ENCODE measurements around the gene SEPTIN5.
"Not testable (repeated sequence)": the region's sequence is repeated elsewhere in the genome, so short reads cannot be mapped to it uniquely, and the experiment has no call there.

The SEPTIN5 gene

GRCh38 chr22:19680911-19681862 is 33.1 kb upstream of the SEPTIN5 start:
- DNase-seq = no peak

- DNase-seq = no peak
Observed at GRCh38 chr22:19681863-19682245, 32.4 kb upstream of the SEPTIN5 start.

DNA sequence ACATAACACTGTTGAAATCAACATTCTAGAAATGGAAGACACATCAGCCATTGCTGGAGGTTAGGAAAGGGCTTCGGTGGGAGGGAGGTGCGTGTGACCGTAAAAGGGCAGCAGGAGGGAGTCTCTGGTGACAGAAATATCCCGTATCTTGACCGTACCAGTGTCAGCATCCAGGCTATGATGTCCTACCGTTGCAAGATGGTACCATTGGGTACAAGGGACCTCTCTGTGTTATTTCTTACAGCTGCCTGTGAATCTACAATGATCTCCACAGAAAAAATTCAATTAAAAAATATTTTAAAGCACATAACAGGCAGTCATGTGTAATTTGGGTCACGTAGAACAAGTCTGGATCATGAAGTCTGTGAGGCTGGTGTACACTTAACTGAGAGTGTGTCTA is 27.4 kb upstream of the SEPTIN5 start:
- no peak for DNase-seq

- no peak for DNase-seq
Observed at GRCh38 chr22:19687561-19688300, 26.6 kb upstream of the SEPTIN5 start.

DNA sequence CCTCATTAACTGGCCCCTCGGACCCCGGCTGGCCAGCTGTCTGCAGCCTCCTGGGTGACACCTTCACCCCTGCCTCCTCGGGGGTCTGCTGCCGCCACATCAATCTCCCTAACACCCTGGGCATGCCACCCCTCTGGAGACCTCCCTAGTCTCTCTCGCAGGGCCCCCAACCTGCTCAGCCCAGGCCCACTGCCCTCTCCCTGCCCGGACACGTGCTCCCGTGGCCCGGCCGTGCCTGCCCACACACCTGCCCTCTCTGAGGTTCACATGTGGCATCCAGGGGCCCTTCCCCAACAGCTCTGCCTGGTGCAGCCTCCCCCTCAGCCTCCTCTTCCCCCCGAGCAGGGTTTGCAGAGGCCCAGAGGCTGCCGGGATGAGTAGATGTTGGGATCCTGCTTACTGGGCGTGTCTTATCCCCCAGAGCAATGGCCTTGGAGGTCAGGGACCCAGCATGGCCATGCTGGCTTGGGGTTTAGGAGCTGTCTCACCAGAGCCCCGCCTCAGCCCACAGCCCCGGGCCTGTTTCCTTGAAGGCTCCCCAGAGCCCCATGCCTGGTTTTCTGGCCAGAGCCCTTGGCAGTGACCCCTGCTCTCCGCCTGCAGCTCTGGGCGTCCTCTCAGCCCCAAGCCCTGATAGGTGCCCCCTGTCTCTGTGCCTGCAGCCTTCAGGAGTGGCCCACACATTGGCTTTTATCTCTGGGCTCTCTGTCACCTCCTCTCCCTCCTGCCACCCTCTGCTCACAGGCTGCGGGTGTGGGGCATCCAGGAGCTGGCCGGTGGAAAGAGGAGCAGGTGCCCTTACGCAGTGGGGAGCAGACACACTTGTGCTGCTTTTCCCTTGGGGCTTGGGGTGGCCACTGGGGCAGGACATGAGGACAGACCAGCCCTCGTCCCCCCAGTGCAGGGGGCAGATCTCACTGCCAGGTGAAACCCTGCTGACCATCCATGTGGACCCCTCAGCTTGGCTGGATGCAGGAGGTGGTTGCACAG is 25.7 kb upstream of the SEPTIN5 start:
- no peak for DNase-seq

GRCh38 chr22:19689408-19689807 is 24.9 kb upstream of the SEPTIN5 start:
- DNase-seq = no peak

DNA sequence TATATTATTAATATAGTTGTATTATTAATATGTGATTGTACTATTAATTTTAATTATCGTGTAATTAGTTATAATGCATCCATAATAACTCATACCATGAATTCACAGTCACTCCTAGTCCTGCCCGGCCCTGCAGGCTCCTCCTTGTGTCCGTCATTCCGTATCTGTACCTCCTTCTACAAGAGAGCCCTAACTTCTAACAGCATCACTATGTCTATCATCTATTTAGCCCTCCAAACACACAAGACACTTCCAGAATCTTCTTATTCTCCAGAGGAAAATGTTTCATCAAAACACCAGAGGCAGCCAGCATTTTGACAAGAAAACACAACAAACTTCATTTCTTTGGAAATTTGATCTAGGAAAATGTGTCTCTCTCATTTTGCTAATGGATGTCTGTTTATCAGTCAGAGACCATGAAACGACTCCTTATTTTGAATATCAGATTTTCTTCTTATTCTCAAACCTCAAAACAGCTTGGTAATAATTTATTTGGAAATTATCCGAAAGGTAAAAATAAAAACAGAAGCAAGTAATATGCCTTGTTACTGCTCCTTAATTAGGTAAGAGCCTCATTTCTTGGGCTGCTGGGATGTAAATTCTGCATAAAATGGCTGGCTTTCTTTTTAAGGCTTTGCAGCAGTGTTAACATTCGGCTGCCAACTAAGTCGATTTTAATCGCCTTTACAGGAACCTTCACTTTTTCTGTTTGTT is 23.1 kb upstream of the SEPTIN5 start:
- no peak for DNase-seq

- DNase-seq = no peak
Observed at GRCh38 chr22:19691721-19692341, 22.5 kb upstream of the SEPTIN5 start.

GRCh38 chr22:19693581-19693980 is 20.7 kb upstream of the SEPTIN5 start:
- DNase-seq = no peak

- no peak for DNase-seq
Observed at GRCh38 chr22:19693981-19694670, 20.2 kb upstream of the SEPTIN5 start.

DNA sequence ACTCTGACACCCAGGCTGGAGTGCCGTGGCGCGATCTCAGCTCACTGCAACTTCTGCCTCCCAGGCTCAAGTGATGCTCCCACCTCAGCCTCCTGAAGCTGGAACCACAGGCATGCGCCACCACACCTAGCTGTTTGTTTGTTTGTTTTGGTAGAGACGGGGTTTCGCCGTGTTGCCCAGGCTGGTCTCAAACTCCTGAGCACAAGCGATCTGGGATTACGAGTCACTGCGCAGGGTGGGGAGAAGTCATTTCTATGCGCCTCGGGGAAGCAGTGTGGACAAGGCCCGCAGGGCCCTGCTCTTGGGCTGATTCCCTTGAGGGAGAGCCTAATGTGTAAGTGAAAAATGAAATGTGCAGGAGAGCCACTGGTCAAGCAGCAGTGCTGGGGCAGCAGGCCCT is 19.6 kb upstream of the SEPTIN5 start:
- DNase-seq = no peak

DNA sequence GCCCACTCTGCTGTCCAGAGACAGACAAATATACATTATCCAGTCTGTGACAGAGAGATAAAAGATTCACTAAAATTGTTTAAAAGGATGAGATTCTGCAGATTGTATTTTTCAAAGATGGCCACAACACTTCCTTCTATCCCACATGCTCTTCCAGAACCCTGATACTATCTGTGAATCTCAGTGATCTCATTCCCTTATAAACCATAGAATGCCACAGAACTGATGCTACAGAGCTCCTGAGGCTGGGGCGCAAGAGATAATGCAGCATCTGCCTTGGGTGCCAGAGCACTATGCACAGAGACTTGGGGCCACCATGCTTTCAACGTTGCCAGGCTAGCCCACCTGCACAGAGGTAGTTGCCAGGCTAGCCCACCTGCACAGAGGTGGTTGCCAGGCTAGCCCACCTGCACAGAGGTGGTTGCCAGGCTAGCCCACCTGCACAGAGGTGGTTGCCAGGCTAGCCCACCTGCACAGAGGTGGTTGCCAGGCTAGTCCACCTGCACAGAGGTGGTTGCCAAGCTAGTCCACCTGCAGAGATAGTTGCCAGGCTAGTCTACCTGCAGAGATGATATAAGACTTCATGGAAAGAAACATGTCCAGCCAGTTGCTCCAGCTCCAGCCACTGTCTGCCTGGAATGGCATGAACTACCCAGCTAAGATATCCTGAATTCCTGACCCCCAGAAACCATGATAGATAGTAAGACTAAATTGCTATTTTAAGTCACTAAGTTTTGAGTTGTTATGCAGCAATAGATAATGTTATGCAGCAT is 17.6 kb upstream of the SEPTIN5 start:
- no peak for DNase-seq

DNA sequence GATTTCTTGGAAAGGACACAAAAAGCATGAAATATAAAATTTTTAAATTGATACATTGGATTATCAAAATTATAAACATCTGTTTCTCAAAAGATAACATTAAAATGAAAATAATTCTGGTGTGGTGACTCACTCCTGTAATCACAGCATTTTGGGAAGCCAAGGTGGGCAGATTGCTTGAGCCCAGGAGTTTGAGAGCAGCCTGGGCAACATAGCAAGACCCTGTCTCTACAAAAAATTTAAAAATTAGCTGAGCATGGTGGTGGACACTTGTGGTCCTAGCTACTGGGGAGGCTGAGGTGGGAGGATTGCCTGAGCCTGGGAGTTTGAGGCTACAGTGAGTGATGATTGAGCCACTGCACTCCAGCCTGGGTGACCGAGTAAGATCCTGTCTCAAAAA is 16.4 kb upstream of the SEPTIN5 start:
- not testable (repeated sequence) for DNase-seq

- no peak for DNase-seq
Observed at GRCh38 chr22:19700790-19701419, 13.4 kb upstream of the SEPTIN5 start.

- no peak for DNase-seq
Observed at GRCh38 chr22:19701420-19702145, 12.7 kb upstream of the SEPTIN5 start.

DNA sequence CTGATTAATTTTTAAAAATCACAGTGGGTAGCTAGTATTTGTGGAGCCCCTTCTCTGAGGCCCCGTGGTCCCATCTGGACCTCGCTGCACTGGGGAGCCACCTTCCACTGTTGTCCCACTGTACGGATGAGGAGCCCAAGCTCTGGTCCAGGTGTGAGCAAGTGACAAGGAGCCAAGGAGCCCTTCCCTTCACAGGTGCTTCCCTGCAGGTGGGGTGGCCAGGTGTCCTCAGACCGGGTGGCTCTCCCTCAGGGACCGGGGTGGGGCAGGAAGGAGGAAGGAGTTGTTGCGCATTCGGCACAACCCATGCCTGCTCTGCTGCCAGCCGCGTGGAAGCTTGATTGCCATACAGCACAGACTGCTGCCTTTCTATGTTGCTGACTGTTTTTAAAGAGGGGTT is 10.4 kb upstream of the SEPTIN5 start:
- DNase-seq = no peak

DNA sequence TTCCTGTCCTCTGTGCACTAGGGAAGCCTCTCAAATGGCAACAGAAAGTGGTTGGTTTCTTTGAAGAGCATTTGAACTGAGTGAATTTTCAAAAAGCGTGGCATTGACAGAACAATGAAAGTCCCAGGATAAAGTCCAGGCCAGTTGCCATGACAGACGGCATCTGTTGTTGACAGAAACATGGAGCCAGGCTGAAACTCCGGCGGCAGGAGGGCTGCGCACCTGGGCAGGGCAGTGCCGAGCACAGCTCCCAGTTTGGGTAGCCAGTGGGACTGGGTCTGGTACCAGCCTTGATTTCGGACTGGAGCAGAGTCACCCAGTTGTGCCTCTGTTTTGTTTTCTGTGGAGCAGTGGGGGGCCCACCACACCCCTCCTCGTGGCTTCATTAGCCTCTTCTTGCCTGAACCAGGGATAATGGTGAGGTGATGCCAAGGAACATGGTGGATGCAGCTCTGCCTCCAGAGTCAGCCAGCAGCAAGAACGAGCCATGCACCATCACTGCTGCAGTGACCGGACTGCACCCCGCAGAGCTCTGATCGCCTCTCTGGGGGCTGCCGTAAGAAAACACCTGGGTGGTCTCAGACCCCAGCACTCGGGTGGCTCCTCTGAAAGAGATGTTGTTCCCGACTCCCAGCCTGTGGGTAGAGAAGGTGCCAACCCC is 9.8 kb upstream of the SEPTIN5 start:
- no peak for DNase-seq

DNA sequence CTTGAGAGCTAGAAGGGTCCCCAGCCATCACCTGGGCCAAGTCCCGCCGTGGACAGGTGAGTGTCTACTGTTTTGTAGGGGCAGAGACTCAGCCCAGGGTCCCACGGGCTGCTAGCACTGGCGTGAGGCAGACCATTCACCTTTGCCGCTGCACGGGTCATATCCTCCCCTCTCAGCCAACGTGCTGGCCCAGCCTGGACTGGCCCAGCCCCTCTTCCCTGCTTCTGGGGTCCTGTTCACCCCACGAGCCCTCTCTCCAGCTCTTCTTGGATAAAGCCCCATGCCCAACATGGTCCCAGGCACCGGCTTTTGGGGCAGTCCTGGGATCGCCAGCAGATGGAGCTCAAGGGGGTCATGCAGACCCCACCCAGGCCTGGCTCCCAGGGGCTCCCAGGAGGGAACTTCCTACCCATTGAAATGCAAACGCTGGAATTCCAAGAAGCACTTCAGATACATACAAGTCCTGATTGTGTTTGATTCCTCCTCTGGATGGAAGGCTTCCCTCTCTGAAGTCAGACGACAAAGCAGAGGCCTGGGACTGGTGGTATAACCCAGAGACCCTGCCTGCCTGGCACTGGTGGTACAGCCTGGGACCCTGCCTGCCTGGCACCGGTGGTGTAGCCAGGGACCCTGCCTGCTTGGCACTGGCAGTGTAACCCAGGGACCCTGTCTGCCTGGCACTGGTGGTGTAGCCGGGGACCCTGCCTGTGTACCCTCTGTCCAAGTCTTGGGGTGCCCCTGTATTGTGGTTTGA is 8.9 kb upstream of the SEPTIN5 start:
- DNase-seq = no peak
